HG02840 (cell line): Measurements from ENCODE around the gene HOXB5.

Experiments used
- ATAC-seq: cut with Tn5 transposase; IDR thresholded peaks from one replicate; pipeline ENCODE4 v1.9.1; 2021; ENCODE audit warnings: mild to moderate bottlenecking, moderate library complexity, moderate number of reproducible peaks; ENCODE audit not compliant: unreplicated experiment, low FRiP score

The HOXB5 gene

GRCh38 chr17:48605409-48605919 is 11.9 kb upstream of the HOXB5 start:
- no peak for ATAC-seq

GRCh38 chr17:48604770-48605329 is 11.3 kb upstream of the HOXB5 start, which contains the start of gene HOXB6:
Gene HOXB6 (minus strand): TSS chr17:48604986. CDS start chr17:48598150, 6,836 bp downstream.
- no peak for ATAC-seq

- ATAC-seq, result no peak
These were observed 10.6 kb upstream of the HOXB5 start for GRCh38 chr17:48603959-48604769.

GRCh38 chr17:48601539-48602425 is 8.2 kb upstream of the HOXB5 start:
- ATAC-seq, result no peak

- no peak for ATAC-seq
These were observed 7.6 kb upstream of the HOXB5 start for GRCh38 chr17:48601207-48601538.

DNA sequence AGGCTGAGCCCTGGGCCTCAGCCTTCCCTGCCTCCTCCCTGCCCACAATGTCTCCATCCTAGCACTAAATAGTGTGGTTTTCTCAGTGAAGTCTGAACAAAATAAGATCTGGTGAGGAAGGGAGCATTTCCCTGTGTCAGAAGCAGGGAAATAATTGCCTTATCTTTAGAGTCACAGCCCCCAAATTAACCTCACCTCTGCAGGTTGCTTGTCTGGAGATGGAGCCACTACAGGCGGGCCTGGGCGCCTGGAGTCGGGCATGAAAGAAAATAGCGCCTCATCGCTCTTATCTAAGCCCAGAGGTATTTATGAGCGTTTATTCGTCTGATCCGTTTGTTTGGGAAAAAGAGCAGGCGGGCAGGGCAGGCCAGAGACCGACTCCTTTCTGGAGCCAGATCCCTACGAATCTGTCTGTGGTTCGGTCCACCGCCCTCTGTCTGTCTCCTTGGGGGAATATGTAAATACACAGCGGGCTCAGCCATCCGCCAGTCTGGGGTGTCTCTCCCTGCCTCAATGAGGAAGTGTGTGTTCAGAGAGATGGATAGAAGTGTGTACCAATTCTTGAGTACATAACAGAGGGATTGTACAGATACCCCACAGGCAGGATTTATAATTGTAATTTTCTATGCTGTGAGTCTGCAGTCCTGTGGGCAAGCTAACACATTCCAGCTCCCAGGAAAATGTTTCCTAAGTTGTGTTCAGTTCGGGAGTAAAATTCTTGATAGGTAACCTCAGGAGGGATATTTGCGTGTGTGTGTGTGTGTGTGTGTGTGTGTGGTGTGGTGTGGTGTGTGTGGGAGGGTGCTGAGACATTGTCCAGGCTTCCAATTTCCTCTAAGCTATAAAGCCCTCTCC is 6.9 kb upstream of the HOXB5 start:
- no peak for ATAC-seq

GRCh38 chr17:48599354-48599753 is 5.8 kb upstream of the HOXB5 start:
- no peak for ATAC-seq

DNA sequence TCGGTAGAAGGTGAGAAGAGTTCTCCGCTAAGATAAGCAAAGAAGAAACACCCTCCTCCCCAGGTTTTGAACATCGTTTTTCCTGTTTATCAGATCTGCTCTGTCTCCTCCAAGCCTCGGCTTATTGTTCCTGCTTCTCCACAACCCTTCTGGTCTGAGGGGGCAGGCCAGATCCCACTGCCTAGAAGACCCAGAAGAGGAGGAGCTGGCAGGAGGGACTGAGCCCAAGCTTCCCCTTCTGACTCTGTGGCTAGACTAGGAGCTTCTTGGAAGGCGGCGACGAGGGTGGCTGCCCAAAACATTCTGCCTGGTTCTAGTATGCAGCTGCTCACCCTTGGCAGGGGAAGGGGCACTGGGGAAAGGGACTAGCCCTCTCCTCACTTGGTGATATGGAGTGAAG is 5.2 kb upstream of the HOXB5 start:
- ATAC-seq, result no peak

- ATAC-seq, result no peak
These were observed 4.4 kb upstream of the HOXB5 start for GRCh38 chr17:48597778-48598631.

GRCh38 chr17:48597528-48597777 is 3.9 kb upstream of the HOXB5 start:
- ATAC-seq, result no peak

- ATAC-seq, result no peak
These were observed 3.4 kb upstream of the HOXB5 start for GRCh38 chr17:48596735-48597527.

GRCh38 chr17:48596000-48596734 is 2.6 kb upstream of the HOXB5 start:
- no peak for ATAC-seq

- no peak for ATAC-seq
These were observed 1.9 kb upstream of the HOXB5 start for GRCh38 chr17:48595278-48595999.

DNA sequence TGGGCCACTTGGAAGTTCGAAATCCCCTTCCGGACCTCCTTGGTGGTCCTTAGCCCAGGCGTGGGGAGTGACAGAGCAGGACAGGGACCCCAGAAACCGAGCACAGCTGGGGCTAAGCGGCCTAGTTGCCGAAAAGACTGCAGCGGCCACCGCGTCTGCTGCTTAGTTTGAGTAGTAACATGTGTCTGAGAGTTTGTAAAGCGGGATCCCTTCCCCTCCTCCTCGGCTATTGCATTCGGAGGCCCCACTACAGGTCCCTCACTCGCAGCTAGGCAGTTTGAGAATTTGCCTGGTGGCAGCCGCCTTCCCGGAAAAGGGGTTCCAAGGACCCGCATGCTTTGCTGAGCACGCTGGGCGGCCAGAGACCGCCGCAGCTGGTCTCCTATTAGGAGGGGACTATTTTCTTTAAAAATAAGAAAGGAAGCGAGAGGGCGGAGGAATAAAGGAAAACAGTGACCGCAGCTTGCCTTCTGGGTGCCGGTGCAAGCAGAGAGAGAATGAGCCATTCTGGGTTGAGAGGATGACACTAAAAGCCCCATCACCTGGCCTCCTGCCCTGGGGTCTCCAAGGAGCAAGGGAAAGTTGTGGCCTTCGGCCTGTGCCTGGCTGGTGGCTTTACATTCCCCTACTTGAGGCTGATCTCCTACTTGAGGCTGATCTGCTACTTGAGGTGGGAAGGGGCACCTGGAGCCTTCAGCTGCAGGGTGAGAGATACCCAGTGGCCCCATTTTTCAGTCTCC is 1.1 kb upstream of the HOXB5 start:
- ATAC-seq, result no peak

DNA sequence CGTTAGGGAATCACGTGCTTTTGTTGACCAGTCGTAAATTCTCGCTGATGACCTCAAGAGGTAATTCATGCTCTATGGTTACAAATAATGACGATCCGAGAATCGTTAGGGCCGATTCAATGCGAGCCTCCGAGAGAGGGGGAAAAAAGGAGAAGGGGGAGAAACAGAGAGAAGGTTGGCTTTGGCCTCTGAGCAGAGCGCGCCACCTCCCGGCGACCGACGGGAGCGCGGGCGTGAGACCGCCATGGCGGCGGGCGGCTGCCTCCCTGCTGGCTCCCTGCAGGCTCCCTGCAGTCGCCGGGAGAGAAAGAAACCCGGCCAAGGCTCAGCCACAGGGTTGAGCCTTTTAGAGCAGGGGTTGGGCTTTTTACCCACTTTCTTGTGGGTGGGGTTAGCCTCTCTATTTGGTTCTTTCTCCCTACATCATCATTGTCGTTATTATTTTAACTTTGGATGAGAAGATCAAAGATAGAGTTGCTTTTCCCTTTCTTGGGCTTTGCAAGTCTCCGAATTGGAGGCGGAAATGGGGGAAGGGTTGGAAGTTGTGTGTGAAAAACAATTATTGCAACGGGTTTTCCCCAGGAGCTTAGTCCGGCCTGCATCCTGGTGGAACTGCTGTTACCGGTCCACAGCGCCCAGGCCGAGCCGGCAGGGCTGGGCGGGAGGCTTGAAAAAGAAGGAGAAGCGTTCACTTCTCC is 410 bp upstream of the HOXB5 start:
- ATAC-seq, result no peak

- ATAC-seq, result no peak
These were observed 1.0 kb downstream of the HOXB5 start for GRCh38 chr17:48592577-48592976.
